Astrocyte (in vitro differentiated cells and primary cell): ENCODE results near the gene CNFN.

Source experiments
- EZH2 ChIP-seq: IDR thresholded peaks from 2 replicates; pipeline ENCODE4 v1.6.1; 2012; ENCODE audit warnings: mild to moderate bottlenecking, low read length, inconsistent platforms; ENCODE audit not compliant: insufficient read depth
- TF ChIP-seq, protein P1 (sequence below): IDR thresholded peaks from 2 replicates; pipeline ENCODE4 v1.5.1; 2011; ENCODE audit warnings: low read depth, mild to moderate bottlenecking, inconsistent platforms, low read length, moderate library complexity; ENCODE audit not compliant: insufficient read depth

DNA sequence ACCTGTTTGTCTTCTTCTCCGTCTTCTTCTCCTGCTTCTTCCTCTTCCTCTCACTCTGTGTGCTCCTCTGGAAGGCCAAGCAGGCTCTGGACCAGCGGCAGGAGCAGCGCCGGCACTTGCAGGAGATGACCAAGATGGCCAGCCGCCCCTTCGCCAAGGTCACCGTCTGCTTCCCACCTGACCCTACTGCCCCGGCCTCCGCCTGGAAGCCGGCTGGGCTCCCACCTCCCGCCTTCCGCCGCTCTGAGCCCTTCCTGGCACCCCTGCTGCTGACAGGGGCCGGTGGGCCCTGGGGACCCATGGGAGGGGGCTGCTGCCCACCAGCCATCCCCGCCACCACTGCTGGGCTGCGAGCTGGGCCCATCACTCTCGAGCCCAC lies 13.9 kb downstream of the CNFN start:
- TF ChIP-seq, protein P1, sequence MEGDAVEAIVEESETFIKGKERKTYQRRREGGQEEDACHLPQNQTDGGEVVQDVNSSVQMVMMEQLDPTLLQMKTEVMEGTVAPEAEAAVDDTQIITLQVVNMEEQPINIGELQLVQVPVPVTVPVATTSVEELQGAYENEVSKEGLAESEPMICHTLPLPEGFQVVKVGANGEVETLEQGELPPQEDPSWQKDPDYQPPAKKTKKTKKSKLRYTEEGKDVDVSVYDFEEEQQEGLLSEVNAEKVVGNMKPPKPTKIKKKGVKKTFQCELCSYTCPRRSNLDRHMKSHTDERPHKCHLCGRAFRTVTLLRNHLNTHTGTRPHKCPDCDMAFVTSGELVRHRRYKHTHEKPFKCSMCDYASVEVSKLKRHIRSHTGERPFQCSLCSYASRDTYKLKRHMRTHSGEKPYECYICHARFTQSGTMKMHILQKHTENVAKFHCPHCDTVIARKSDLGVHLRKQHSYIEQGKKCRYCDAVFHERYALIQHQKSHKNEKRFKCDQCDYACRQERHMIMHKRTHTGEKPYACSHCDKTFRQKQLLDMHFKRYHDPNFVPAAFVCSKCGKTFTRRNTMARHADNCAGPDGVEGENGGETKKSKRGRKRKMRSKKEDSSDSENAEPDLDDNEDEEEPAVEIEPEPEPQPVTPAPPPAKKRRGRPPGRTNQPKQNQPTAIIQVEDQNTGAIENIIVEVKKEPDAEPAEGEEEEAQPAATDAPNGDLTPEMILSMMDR = no peak
- no peak for TF ChIP-seq EZH2
